Measurements from ENCODE around the gene SDF4. TPM values are rescaled to one million over a fixed set of nuclear protein-coding genes. Genes with fewer than 3 reads are reported as not detected.

SDF4 gene
- total and polyA plus RNA-seq, 2 of the 4 experiments (the other 2 are of a cell fraction): 57.0 to 250 TPM

GRCh38 chr1:1171546-1172340 lies 60.1 kb downstream of the SDF4 start:
- no peak overlapping the region for H3K4ac ChIP-seq (ENCODE audit: low read depth, low read length)
- no peak overlapping the region for H3K23ac ChIP-seq (ENCODE audit: low read depth, low read length)
- ATAC-seq (ENCODE audit: low read depth) (no peak), DNase-seq (no peak)
- H3K9me3 ChIP-seq (ENCODE audit: control insufficient read depth, insufficient read depth, low read length): peaks cover 6% of the 10 kb centered on the region
- dilution Hi-C loops (cut with HindIII; ENCODE audit: low sequenced_read_pairs, unreplicated experiment): no loop called here
- H2BK5ac ChIP-seq (ENCODE audit: low read depth, low read length, poor library complexity, severe bottlenecking): no peak overlapping the region
- H2AFZ ChIP-seq (replicated peaks; ENCODE audit: low read length, poor library complexity): no peak overlapping the region
- no peaks in the 10 kb centered on the region for H3K9me1 ChIP-seq (ENCODE audit: insufficient read depth, low read length)
- H2AK5ac ChIP-seq (ENCODE audit: low read depth, low read length): no peak overlapping the region
- BruUV-seq (replicated peaks): no TSS peak
- no peak overlapping the region for H4K5ac ChIP-seq (ENCODE audit: low read depth, low read length)
- H2BK120ac ChIP-seq (ENCODE audit: low read depth, low read length): no peak overlapping the region
- no peak overlapping the region for H3K4me2 ChIP-seq (ENCODE audit: low read depth, low read length)
- H4K20me1 ChIP-seq (ENCODE audit: insufficient read depth, low read length): no peaks in the 10 kb centered on the region; the same call in 1 of the 2 replicates
- no peak overlapping the region for H3K18ac ChIP-seq (ENCODE audit: low read depth, low read length)
- no peak overlapping the region for H2AK9ac ChIP-seq (replicated peaks; ENCODE audit: low read depth, low read length, poor library complexity)
- no peak overlapping the region for H3K14ac ChIP-seq (replicated peaks; ENCODE audit: low read depth, low read length)
- no peak overlapping the region for H3K9ac ChIP-seq (ENCODE audit: low read depth, low read length)
- no peak overlapping the region for H4K91ac ChIP-seq (ENCODE audit: insufficient read depth, low read depth, low read length)
- in situ Hi-C loops (cut with MboI; ENCODE audit: low sequenced_read_pairs): no loop called here
- 81% methylated on average over 18 of the region's 33 CpGs; no CpG with 5 or more reads in 1 of the 2 experiments for WGBS, 2 experiments (ENCODE audit: extremely low coverage in 2 of 2, insufficient read length in 1 of 2)
- H3K4me3 ChIP-seq (ENCODE audit: insufficient read depth, low read depth, low read length): no peak overlapping the region
- no peak overlapping the region for H3K27ac ChIP-seq (ENCODE audit: insufficient read depth, low read length)
- H3K4me1 ChIP-seq (ENCODE audit: control insufficient read depth, insufficient read depth, low read length): no peaks in the 10 kb centered on the region
- ChIA-PET CTCF (no interaction called here), POLR2A (ENCODE audit: unreplicated experiment) (no interaction called here)
- no peaks in the 10 kb centered on the region for H3K79me1 ChIP-seq (ENCODE audit: low read depth in 1 of 2, low read length in 2 of 2)
- H2BK15ac ChIP-seq (ENCODE audit: low read depth, low read length): no peak overlapping the region
- H3K36me3 ChIP-seq (ENCODE audit: control insufficient read depth, insufficient read depth, low read length): no peaks in the 10 kb centered on the region
- peaks cover 67% of the 10 kb centered on the region for H3K27me3 ChIP-seq (ENCODE audit: control insufficient read depth, insufficient read depth, low read length)
- no peak overlapping the region for H2BK20ac ChIP-seq (ENCODE audit: low read depth, low read length)
- TF ChIP-seq CEBPB (IDR thresholded peaks at IDR 0.05; ENCODE audit: low read depth, low read length) (no peak), NFE2L2 (IDR thresholded peaks at IDR 0.05; ENCODE audit: low read depth, low read length) (no peak), CHD1 (IDR thresholded peaks at IDR 0.05; ENCODE audit: low read depth, low read length) (no peak), ELK1 (IDR thresholded peaks at IDR 0.05; ENCODE audit: borderline replicate concordance, low read depth, low read length) (no peak), RFX5 (IDR thresholded peaks at IDR 0.05; ENCODE audit: low read depth, low read length) (no peak), USF2 (IDR thresholded peaks at IDR 0.05; ENCODE audit: low read depth, low read length) (no peak), RAD21 (IDR thresholded peaks at IDR 0.05; ENCODE audit: low read length) (no peak), FOS (IDR thresholded peaks at IDR 0.05; ENCODE audit: low read depth, low read length) (no peak)
- intact Hi-C loops (cut with micrococcal nuclease): no loop called here
- no peak overlapping the region for H3K56ac ChIP-seq (ENCODE audit: extremely low read depth, insufficient read depth, low read length)
- no peak overlapping the region for H4K8ac ChIP-seq (ENCODE audit: low read depth in 2 of 2, low read length in 2 of 2)

Data from IMR-90 (cell line).